HepG2 (cell line): Measurements from ENCODE around the gene DDAH1. TPM values are rescaled to one million over a fixed set of nuclear protein-coding genes. Genes with fewer than 3 reads are reported as not detected.

Source experiments
- ATAC-seq: fragments of 200-7000 bp; cut with Tn5 transposase; 3 replicates; pipeline ENCODE4 v1.9.1; 2020; ENCODE audit warnings: mild to moderate bottlenecking, moderate library complexity
- BruUV-seq: library from RNA; stranded (reverse); fragments of 400-500 nt; replicated peaks from 2 replicates; lab custom pipeline; 2021; lab: Mats Ljungman, UMichigan
- CTCF ChIA-PET: fragments of 300-600 bp; formaldehyde crosslinking; extraction: SDS; loops from one replicate; lab custom pipeline; 2021; ENCODE audit warnings: low total read pairs, inconsistent platforms, low intra/inter-chr PET ratio; lab: Yijun Ruan, JAX
- POLR2A ChIA-PET: fragments of 350-600 bp; sonication (Branson Sonifier 250); formaldehyde crosslinking; loops from one replicate; lab custom pipeline; 2020; ENCODE audit warnings: antibody characterized with exemption, inconsistent platforms; lab: Yijun Ruan, JAX
- DNase-seq: peaks from one replicate; pipeline ENCODE4 v3.0.0-alpha.2; 2015; ENCODE audit warnings: low spot score
- FAIRE-seq: peaks from 3 replicates; lab custom pipeline; 2011; peaks lifted over from hg19 to GRCh38; lab: Jason Lieb, UNC
- H2AFZ ChIP-seq: one replicate; pipeline ENCODE4 v1.6.1; 2011; ENCODE audit warnings: low read length, inconsistent platforms
- H3K27ac ChIP-seq: fragments of 300-600 bp; 3 replicates; pipeline ENCODE4 v1.8.0; 2011; ENCODE audit warnings: mixed run types, mild to moderate bottlenecking, mixed read lengths, low read length, inconsistent platforms; ENCODE audit not compliant: insufficient read depth; ENCODE audit errors: extremely low read length
- H3K27me3 ChIP-seq, 2 experiments: fragments of 200-600 bp in 1 of 2; 2 replicates in 1 of 2; 3 replicates in 1 of 2; pipeline versions ENCODE4 v1.6.0 to v1.8.0; 2011; ENCODE audit warnings: low read length in 2 of 2, mild to moderate bottlenecking in 2 of 2, moderate library complexity in 2 of 2, inconsistent platforms in 1 of 2; ENCODE audit not compliant: insufficient read depth in 2 of 2, control insufficient read depth in 1 of 2
- H3K36me3 ChIP-seq, 2 experiments: fragments of 200-600 bp in 1 of 2; replicated peaks in 1 of 2; 2 replicates in 1 of 2; 3 replicates in 1 of 2; pipeline versions ENCODE4 v1.5.1 to v1.8.0; 2011; ENCODE audit warnings: low read length in 2 of 2, inconsistent platforms in 1 of 2; ENCODE audit not compliant: insufficient read depth in 2 of 2, control insufficient read depth in 1 of 2
- H3K4me1 ChIP-seq: 2 replicates; pipeline ENCODE4 v1.5.1; 2012; ENCODE audit warnings: low read length, inconsistent platforms; ENCODE audit not compliant: insufficient read depth
- H3K4me2 ChIP-seq: 2 replicates; pipeline ENCODE4 v1.6.0; 2011; ENCODE audit warnings: low read depth, low read length, inconsistent platforms
- H3K4me3 ChIP-seq, 3 experiments: fragments of 200-600 bp in 1 of 3; sonication (generic), shearing (Covaris generic) in 1 of 3; replicated peaks in 1 of 3; 2 replicates each; pipeline ENCODE4 v1.5.1; 2011 to 2016; ENCODE audit warnings: low read length in 3 of 3, inconsistent platforms in 2 of 3, low read depth in 2 of 3, mild to moderate bottlenecking in 2 of 3, control low read depth in 1 of 3, mixed read lengths in 1 of 3; ENCODE audit not compliant: insufficient read depth in 1 of 3
- H3K79me2 ChIP-seq: one replicate; pipeline ENCODE4 v1.6.1; 2011; ENCODE audit warnings: low read length, inconsistent platforms; ENCODE audit not compliant: insufficient read depth
- H3K9ac ChIP-seq: 2 replicates; pipeline ENCODE4 v1.6.0; 2011; ENCODE audit warnings: mild to moderate bottlenecking, low read depth, low read length, inconsistent platforms; ENCODE audit not compliant: insufficient read depth
- H3K9me3 ChIP-seq: 2 replicates; pipeline ENCODE4 v1.5.1; 2012; ENCODE audit warnings: mild to moderate bottlenecking, low read length
- H4K20me1 ChIP-seq: 2 replicates; pipeline ENCODE4 v1.6.0; 2011; ENCODE audit warnings: inconsistent platforms, mild to moderate bottlenecking, low read length, moderate library complexity; ENCODE audit not compliant: insufficient read depth
- GMEB2 ChIP-seq: IDR thresholded peaks from 2 replicates; pipeline ENCODE4 v1.6.1; 2016; ENCODE audit warnings: missing biosample characterization, missing genetic modification reagents, low read depth
- RNF2 ChIP-seq: fragments of 450-650 bp; conservative IDR thresholded peaks from 2 replicates; pipeline ENCODE4 v1.6.1; 2016; ENCODE audit warnings: low read depth
- SKIL ChIP-seq: sonication (generic); formaldehyde crosslinking; IDR thresholded peaks from 2 replicates; pipeline ENCODE4 v1.8.0; 2022; ENCODE audit warnings: missing genetic modification reagents, mild to moderate bottlenecking, moderate library complexity, borderline replicate concordance
- ZBTB3 ChIP-seq: sonication (generic); formaldehyde crosslinking; IDR thresholded peaks from 2 replicates; pipeline ENCODE4 v1.4.0; 2020; ENCODE audit warnings: low read depth, mild to moderate bottlenecking, moderate library complexity, missing genetic modification reagents, borderline replicate concordance
- ZSCAN9 ChIP-seq: IDR thresholded peaks from 2 replicates; pipeline ENCODE4 v1.6.1; 2016; ENCODE audit warnings: borderline replicate concordance
- in situ Hi-C: cut with HindIII; loops from 2 replicates; pipeline ENCODE4 v1.10.0; 2017; ENCODE audit warnings: low pct_unique_long_range_greater_than_20kb; ENCODE audit not compliant: extremely low pct_ligation_motif_present
- intact Hi-C: fragments of 100-400 bp; cut with micrococcal nuclease; formaldehyde crosslinking; loops from one replicate; pipeline ENCODE4 v1.10.0; 2022; ENCODE audit not compliant: unreplicated experiment
- polyA plus RNA-seq, 8 experiments: library from polyadenylated mRNA; depleted of rRNA in 3 of 8; stranded (reverse) in 7 of 8; unstranded in 1 of 8; fragments of >200 nt; fragmentation: Illumina TruSeq in 4 of 8; extraction: Trizol in 4 of 8; gene quantifications; 2 replicates each; pipeline versions ENCODE4 v1.2.1 to v1.2.3, GENCODE V29; 2011 to 2016; ENCODE audit warnings: low read depth in 4 of 8, missing spikeins in 1 of 8, mixed read lengths in 1 of 8; ENCODE audit not compliant: insufficient read depth in 1 of 8
- total RNA-seq, 5 experiments: library from RNA; depleted of rRNA; stranded (reverse); fragments of >200 nt; fragmentation: Illumina TruSeq; extraction: Trizol; gene quantifications; 2 replicates each; pipeline ENCODE4 v1.2.3, GENCODE V29; 2016; ENCODE audit warnings: low read depth in 1 of 5

Gene DDAH1
- total and polyA plus RNA-seq, 2 of the 13 experiments (the other 11 are each of a cell fraction or from before 2014, with no cell fraction given): 39.7 to 64.4 TPM

- CTCF ChIA-PET: no interaction called here
- intact Hi-C loops (no loop called here), in situ Hi-C loops (no loop called here)
- Histone ChIP-seq H3K4me2 (no peak overlapping the region), H3K9ac (no peak overlapping the region), H3K36me3 (peaks cover 0 to 1% of the 10 kb centered on the region in 2 experiments; a peak in 2 of 5 replicates), H3K4me1 (peaks cover 32% of the 10 kb centered on the region), H4K20me1 (no peaks in the 10 kb centered on the region), H2AFZ (no peak overlapping the region), H3K79me2 (peaks cover 34% of the 10 kb centered on the region), H3K9me3 (peaks cover 9% of the 10 kb centered on the region), H3K27me3 (no peaks in the 10 kb centered on the region), H3K27ac (no peak overlapping the region), H3K4me3 (no peak overlapping the region)
- POLR2A ChIA-PET: no interaction called here
- no peak for TF ChIP-seq GMEB2 (CRISPR knock-in tag)
- no peak for TF ChIP-seq ZSCAN9 (CRISPR knock-in tag)
- TF ChIP-seq RNF2: no peak
- TF ChIP-seq SKIL (CRISPR knock-in tag): no peak
- TF ChIP-seq ZBTB3 (CRISPR knock-in tag): no peak
- no peak for ATAC-seq
- FAIRE-seq: no peak
- BruUV-seq: no TSS peak
- no peak for DNase-seq
Measured at GRCh38 chr1:85388416-85388815, 76.5 kb downstream of the DDAH1 start.
